HG03045 (cell line): Measurements from ENCODE around the gene FARSA.
"Not testable (repeated sequence)": the region's sequence is repeated elsewhere in the genome, so short reads cannot be mapped to it uniquely, and the experiment has no call there.

ENCODE experiments used
- ATAC-seq: cut with Tn5 transposase; IDR thresholded peaks from one replicate; pipeline ENCODE4 v1.9.1; 2021; ENCODE audit warnings: mild to moderate bottlenecking, moderate library complexity; ENCODE audit not compliant: unreplicated experiment

FARSA gene

DNA sequence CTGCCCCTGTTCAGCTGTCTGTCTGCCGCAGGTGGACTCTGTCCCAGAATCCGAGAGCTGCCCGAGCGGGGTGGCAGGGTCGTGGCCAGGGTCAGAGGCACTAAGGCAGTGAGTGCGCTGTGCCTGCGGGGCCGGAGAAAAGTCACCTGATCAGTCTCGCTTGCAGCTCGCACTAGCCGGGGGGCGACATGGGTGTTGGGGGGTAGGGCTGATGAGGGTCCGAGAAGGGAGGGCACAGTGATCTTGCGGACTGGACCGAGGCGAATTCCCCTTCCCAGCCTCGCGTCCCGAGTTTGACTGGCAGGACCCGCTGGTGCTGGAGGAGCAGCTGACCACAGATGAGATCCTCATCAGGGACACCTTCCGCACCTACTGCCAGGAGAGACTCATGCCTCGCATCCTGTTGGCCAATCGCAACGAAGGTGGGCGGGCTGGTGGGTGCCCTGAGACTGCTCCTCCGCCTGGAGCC, 41.9 kb downstream of the FARSA start:
- ATAC-seq: no peak

DNA sequence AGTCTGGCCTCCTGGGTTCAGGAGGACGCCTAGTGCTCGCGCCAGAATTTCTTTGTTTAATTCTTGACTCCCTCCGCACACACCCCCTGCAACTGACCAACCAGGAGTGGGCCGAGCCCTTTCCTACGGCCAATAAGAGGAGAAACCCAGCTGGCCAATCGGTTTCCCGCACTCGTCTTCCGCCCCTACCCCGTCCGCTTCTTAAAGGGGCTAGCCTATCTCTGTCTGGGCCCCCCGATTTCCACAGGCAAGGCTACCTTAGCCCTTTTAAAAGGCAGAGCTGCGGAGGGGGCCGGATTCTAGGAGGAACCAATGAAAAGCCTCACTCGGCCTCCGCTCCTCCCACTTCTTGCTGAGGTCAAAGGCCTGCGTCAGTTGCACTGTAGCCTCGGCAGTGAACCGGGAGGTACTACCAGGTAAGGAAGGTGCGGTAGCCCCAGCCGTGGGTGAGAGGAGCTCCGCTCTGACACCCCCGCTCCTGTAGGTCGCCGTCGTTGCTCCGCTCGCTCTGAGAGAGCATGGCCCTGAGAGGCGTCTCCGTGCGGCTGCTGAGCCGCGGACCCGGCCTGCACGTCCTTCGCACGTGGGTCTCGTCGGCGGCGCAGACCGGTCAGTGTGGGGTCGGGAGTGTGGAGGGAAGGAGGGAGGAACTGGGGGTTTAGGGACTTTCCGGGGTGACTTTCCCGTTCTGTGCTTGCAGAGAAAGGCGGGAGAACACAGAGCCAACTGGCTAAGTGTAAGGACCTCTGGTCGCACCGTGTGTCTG, 42.5 kb downstream of the FARSA start, which contains the start of gene GCDH:
TSS of gene GCDH (plus strand) at position 374 of the 766 bp plus-strand sequence. CDS start at position 519, 145 bp downstream.
- ATAC-seq: peak; percentile 92

DNA sequence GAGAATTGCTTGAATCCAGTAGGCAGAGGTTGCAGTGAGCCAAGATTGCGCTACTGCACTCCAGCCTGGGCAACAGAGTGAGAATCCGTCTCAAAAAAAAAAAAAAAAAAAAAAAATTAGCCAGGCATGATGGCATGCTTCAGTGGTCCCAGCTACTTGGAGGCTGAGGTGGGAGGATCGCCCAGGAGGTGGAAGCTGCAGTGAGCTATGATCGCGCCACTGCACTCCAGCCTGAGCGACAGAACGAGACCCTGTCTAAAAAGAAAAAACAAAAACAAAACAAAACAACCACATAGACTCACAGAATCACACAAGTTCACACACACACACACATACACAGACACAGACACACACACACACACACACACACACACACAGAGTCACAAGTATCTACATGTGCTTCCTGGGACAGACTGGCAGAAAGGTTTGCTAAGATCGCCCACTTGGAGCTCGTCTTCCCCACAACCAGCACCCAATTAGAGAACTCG, 43.2 kb downstream of the FARSA start:
- ATAC-seq: not testable (repeated sequence)

DNA sequence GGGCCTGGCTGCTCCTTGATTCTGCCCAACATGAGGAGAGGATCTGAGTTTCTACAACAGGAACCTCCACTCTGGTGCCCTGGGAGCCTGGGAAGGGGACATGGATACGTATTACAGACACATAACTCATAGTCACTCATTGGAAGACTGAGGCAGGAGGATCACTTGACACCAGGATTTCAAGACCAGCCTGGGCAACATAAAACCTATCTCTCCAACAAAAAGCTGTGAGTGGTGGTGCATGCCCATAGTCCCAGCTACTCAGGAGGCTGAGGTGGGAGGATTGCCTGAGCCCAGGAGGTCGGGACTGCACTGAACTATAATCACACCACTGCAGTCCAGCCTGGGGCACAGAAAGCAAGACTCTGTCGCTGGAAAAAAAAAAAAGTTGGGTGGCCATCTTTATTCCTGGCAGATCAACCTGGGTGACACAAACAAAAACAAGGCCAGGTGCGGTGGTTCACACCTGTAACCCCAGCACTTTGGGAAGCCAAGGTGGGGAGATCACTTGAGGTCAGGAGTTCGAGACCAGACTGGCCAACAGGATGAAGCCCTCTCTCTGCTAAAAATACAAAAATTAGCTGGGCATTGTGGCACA, 45.4 kb downstream of the FARSA start:
- no peak for ATAC-seq

DNA sequence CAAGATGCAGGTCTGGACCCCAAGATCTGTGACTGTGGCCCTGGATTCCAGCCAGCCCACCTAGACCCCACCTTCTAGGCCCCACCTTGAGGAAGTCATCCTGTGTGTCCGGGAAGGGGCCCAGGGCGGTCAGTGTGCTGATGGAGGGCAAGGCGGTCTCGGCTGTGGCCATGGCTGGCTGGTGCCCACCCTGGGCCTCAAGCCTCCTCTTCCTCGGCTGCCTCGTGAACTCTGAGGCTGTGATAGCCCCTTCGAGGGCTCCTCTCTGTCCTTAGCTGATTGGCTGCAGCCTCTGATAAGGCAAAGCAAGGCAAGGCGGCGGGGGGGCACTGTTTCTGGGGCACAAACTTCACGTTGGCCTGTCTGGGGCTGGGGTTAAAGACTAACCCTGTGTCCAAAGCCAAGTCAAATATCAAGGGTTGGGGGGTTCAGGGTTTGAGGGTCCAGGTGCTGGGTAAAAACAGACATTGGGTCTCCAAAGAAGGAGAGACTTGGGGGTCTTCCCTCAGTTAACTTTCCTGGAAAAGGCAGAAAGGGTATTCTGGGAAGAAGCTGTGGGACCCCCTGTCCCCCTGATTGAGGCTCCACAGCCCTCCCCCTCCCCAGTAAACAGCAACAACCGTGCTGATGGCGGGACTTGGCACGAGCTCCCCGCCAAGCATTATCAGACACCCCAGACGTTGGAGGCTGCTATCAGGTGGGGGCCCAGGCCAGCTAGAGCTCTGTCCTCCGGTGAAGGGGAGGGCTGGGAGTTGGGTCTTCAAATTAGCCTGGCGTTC, 46.4 kb downstream of the FARSA start, which contains the start of gene KLF1:
TSS of gene KLF1 (minus strand) at position 233 of the 779 bp plus-strand sequence. CDS start at position 172, 61 bp downstream.
- ATAC-seq: no peak

DNA sequence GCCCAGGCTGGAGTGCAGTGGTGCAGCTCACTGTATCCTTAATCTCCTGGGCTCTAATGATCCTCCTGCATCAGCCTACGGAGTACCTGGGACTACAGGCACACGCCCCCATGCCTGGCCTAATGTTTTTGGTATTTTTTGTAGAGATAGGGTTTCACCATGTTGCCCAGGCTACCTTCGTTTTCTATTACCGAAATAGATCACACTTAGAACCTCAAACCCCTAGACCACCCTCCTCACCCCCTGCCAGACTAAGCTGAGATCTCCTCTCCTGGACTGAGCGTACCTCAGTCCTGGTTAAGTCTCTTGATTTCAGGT, 46.9 kb downstream of the FARSA start:
- no peak for ATAC-seq

DNA sequence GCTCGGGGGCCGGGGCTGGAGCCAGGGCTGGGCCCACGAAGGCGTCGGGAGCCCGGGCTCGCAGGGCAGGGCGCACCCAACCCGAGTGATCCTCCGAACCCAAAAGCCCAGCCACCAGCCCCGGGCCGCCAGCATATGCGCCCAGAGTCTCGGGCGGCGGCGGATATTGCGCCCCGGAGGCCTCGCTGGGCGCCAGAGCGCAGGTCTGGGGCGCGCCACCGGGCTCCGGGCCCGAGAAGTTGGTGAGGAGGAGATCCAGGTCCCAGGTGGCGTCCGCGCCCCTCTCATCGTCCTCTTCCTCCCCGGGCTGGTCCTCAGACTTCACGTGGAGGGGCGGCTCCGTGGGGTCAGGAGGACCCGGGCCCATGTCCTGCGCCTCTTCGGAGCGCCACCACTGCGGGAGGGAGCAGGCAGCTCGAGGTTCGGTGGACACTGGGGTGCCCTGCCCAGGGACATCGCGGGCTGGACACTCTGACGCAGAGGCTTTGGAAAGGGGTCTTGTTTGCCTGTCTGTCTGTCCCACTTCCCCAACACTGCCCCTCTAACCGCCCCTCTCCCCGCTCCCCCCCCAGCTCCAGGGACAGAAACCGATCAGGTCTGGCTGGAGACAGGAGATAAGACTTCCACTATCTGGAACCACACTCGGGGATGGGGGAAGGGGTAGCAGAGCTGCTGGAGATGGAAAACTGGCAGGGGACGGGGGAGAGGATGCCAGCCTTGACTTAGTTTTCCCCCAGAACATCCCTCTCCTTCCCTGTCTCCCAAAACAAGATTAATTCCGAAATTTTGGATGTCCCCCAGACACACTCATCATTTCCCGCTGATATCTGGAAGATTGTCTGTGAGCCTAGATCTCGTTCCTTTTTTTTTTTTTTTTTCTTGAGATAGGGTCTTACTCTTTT, 47.5 kb downstream of the FARSA start:
- no peak for ATAC-seq

DNA sequence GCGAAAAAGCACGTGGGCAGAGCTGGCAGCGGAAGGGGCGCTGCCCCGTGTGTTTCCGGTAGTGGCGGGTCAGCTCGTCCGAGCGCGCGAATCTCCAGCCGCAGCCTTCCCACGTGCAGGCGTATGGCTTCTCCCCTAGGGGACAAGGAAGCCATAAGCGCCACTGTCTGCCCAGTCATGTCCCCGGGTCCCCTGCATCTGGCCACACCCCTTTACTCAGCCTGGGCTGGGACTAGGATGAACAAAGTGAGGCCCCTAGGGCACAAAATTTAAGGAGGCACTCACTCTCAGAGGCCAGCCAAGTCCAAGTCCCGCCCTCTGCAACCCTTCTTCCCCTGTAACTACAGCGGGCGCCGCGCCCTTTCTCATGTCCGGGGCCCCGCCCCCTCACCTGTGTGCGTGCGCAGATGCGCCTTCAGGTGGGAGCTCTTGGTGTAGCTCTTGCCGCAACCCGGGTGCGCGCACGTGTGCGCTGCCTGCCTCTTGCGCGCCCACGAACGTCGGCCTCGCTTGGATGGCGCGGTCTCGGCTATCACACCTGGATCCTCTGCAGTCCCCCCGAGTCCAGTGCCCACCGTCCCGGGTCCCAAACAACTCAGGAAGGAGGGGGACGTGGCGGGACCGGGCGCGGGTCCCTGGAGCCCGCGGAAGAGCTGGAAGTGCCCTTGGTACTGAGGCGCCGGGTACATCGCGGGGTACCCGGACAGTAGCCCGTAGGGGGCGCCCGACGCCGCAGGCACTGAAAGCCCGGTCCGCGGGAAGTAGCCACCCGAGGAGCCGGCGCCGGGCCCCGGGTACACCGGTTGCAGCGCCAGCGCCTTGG, 48.4 kb downstream of the FARSA start:
- peak; percentile 40 for ATAC-seq

DNA sequence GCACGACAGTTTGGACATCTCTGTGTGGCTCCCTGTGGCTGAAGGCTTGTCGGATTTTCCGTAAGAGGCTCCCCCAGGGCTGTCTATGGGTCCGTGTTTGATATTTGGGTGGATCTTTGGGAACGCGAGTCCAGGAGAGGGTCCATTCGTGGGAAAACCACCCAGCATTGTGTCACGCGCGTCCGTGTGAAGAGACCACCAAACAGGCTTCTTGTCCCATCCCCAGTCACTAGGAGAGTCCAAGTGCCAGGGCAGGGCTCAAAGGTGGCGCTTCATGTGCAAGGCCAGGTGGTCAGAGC, 48.9 kb downstream of the FARSA start:
- no peak for ATAC-seq

DNA sequence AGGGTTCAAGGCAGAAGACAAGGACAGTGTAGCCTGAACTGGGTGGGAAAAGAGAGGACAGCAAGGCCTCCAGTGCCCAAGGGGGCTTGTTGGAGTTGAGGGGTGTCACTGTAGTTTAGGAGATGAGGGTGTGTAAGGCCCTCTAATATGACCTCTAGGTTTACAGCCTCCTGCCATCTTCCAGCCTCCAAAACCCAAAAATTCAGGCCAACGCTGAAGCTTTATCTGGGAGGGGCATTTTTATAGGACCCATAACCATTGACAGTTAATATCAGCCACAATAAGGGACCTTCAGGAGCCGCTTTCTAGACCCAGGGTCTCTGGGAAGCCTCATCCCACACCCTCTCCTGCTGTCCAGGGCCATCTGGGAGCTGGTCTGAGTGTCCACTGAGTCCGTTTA, 49.3 kb downstream of the FARSA start:
- no peak for ATAC-seq

DNA sequence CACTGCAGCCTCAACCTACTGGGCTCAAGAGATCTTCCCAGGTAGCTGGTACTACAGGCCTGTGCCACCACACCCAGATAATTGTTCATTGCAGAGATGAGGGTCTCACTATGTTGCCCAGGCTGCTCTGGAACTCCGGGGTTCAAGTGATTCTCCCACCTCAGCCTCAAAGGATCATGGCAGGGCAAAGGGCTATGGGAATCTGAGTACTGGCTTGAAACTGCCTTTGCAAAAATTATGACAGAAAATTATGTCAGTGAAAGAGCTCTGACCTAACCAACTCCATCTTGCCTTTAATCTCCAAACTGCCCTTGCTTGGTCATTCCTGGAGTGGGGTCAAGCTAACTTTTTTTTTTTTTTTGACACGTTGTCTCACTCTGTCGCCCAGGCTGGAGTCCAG, 50.9 kb downstream of the FARSA start:
- no peak for ATAC-seq

DNA sequence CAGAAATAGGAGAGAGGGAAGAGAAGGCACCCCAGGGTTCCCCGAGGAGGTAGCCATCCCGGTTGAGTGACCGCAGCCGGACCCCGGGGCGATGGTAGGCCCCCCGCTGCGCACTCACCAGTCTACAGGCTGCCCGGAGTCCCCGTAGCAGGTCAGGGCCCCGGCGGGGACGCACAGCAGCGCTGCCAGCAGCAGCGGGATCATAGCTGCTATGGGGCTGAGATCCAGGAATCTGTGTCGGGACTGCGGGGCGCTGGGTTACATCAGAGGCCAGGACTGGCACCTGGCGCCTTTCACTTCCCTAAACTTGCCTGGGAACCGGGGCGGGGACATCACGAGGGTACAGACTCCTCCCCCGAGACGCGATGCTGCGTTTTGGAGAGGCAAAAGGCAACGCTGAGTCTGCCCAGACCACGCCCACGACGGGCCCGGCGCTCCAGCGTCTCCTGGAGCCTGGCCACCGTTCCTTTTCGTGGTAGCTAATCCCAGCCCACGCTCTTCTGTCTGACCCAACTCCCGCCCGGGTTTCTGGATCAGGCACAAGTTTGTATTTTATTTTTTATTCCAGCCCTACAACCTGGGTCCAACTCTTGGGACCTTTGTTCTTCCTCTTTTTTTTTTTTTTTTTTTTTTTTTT, 52.2 kb downstream of the FARSA start, which contains the start of gene DNASE2:
TSS of gene DNASE2 (minus strand) at position 278 of the 637 bp plus-strand sequence. CDS start at position 204, 74 bp downstream.
- peak; percentile 78 for ATAC-seq

DNA sequence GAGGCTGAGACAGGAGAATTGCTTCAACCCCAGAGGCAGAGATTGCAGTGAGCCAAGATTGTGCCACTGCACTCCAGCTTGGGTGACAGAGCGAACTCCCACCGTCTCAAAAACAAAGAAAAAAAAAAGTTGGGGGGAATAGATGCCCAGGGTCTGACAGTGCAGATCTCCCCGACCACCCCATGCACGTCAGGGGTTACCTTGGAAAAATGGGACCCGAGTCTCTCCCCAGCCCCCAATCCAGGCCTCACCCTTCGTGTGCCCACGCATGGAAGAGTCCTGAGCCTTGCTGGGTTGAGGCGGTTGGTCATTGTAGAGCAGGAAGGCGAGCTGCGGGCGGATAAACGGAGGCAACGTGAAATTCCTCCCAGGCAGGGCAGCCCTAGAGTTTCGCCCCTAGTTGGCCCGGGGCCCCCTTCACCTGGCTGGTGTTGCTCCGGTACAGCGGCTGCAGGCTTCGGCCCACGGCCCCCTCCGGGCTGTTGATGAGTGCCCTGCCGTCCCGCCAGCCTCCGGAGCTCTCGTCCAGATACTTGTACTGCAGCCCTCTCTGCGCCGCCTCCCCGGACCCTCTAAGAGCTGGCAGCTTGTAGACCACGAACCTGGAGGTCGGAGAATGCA, 52.9 kb downstream of the FARSA start:
- peak; percentile 8 for ATAC-seq

DNA sequence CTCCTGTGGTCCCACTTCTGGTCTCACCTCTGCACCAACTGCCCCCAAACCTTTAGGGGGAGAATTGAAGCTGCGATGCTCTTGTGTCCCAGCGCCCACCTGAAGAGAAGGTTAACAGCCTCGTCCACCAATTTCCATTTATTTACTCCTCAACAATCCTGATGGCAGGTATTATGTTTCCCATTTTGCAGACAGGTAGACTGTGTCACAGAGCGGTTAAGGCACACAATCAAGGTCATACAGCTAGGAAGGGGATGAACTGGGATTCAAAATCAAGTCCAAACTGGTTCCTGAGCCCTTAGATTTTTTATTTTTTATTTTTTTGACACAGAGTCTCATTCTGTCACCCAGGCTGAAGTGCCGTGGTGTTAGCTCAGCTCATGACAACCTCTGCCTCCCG, 58.4 kb downstream of the FARSA start:
- ATAC-seq: no peak

DNA sequence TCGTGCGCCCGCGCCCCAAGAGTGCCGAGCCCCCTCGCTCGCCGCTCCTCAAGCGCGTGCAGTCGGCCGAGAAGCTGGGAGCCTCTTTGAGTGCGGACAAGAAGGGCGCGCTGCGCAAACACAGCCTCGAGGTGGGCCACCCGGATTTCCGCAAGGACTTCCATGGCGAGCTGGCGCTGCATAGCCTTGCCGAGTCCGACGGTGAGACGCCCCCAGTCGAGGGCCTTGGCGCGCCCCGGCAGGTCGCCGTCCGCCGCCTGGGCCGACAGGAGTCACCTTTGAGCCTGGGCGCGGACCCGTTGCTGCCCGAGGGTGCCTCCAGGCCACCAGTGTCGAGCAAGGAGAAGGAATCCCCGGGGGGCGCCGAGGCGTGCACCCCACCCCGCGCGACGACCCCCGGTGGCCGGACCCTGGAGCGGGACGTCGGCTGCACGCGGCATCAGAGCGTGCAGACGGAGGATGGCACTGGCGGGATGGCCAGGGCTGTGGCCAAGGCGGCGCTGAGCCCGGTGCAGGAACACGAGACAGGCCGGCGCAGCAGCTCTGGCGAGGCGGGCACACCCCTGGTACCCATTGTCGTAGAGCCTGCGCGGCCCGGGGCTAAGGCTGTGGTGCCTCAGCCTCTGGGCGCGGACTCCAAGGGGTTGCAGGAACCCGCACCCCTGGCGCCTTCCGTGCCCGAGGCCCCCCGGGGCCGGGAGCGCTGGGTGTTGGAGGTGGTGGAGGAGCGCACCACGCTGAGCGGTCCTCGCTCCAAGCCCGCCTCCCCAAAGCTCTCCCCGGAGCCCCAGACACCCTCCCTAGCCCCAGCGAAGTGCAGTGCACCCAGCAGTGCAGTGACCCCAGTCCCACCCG, 59.4 kb downstream of the FARSA start:
- ATAC-seq: no peak

DNA sequence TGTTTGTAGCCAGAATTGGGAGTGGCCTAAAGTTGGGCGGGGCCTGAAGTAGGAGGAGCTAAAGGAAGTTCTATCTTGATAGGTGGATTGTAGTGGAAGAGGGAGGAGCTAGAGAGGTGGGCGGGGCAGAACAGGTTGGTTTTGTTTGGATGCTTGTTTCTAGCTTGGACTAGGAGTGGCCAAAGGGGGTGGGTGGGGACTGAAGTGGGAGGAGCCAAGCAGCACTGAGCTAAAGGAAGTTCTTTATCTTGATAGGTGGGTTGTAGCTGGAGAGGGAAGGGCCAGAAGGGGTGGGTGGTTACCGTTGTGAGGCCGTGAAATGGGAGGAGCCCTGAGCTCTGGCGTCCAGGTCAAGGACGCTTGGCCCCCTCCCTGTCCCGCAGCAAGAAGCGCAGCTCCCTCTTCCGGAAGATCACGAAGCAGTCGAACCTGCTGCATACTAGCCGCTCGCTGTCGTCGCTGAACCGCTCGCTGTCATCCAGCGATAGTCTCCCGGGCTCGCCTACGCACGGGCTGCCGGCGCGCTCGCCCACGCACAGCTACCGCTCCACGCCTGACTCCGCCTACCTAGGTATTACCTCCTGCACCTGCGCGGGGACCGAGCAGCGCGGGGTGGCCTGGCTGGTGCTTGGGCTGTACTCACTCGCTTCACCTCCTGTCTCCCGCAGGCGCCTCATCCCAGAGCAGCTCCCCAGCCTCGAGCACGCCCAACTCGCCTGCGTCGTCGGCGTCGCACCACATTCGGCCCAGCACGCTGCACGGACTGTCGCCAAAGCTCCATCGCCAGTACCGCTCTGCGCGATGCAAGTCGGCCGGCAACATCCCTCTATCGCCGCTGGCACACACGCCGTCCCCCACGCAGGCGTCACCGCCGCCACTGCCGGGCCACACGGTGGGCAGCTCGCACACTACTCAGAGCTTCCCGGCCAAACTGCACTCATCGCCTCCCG, 60.3 kb downstream of the FARSA start:
- no peak for ATAC-seq
